Trophoblast cell (in vitro differentiated cells and primary cell): ENCODE data around the gene SDK2.

Source experiments
- DNase-seq, 2 donors: peaks; one replicate each; pipeline ENCODE4 v3.0.0-alpha.2; 2016
- H2AFZ ChIP-seq: 2 replicates; pipeline ENCODE4 v1.6.1; 2013; ENCODE audit warnings: low read length, moderate library complexity, mild to moderate bottlenecking; ENCODE audit not compliant: insufficient read depth, poor library complexity
- H2AK5ac ChIP-seq: 2 replicates; pipeline ENCODE4 v1.6.1; 2013; ENCODE audit warnings: mild to moderate bottlenecking, low read length
- H2BK120ac ChIP-seq: 2 replicates; pipeline ENCODE4 v1.6.1; 2013; ENCODE audit warnings: low read length, mild to moderate bottlenecking, moderate library complexity; ENCODE audit not compliant: insufficient read depth, poor library complexity
- H2BK12ac ChIP-seq: 2 replicates; pipeline ENCODE4 v1.6.1; 2013; ENCODE audit warnings: mild to moderate bottlenecking, low read length, moderate library complexity
- H2BK5ac ChIP-seq: 2 replicates; pipeline ENCODE4 v1.6.1; 2013; ENCODE audit warnings: low read length, low read depth, moderate library complexity, mild to moderate bottlenecking; ENCODE audit not compliant: poor library complexity
- H3K14ac ChIP-seq: 2 replicates; pipeline ENCODE4 v1.6.1; 2013; ENCODE audit warnings: mild to moderate bottlenecking, low read length
- H3K18ac ChIP-seq: 2 replicates; pipeline ENCODE4 v1.6.1; 2013; ENCODE audit warnings: mild to moderate bottlenecking, low read length
- H3K23ac ChIP-seq: 2 replicates; pipeline ENCODE4 v1.6.1; 2013; ENCODE audit warnings: low read length
- H3K27ac ChIP-seq: 2 replicates; pipeline ENCODE4 v1.5.1; 2013; ENCODE audit warnings: low read depth, mild to moderate bottlenecking, inconsistent platforms, low read length, moderate library complexity
- H3K27me3 ChIP-seq: 2 replicates; pipeline ENCODE4 v1.6.1; 2013; ENCODE audit warnings: inconsistent platforms, mild to moderate bottlenecking, low read length, moderate library complexity; ENCODE audit not compliant: insufficient read depth
- H3K36me3 ChIP-seq, 2 experiments: 1 replicate in 1 of 2; 2 replicates in 1 of 2; pipeline ENCODE4 v1.6.1; 2013; ENCODE audit warnings: low read length in 2 of 2, mild to moderate bottlenecking in 2 of 2, moderate library complexity in 1 of 2; ENCODE audit not compliant: insufficient read depth in 2 of 2, control insufficient read depth in 1 of 2
- H3K4ac ChIP-seq: 2 replicates; pipeline ENCODE4 v1.6.1; 2013; ENCODE audit warnings: low read depth, mild to moderate bottlenecking, low read length, moderate library complexity
- H3K4me1 ChIP-seq, 2 experiments: 1 replicate in 1 of 2; 2 replicates in 1 of 2; pipeline ENCODE4 v1.6.1; 2013; ENCODE audit warnings: low read length in 2 of 2, mild to moderate bottlenecking in 2 of 2, moderate library complexity in 1 of 2; ENCODE audit not compliant: insufficient read depth in 2 of 2, control insufficient read depth in 1 of 2
- H3K4me2 ChIP-seq: 2 replicates; pipeline ENCODE4 v1.6.1; 2013; ENCODE audit warnings: inconsistent platforms, mild to moderate bottlenecking, low read length, moderate library complexity
- H3K4me3 ChIP-seq: 2 replicates; pipeline ENCODE4 v1.5.1; 2013; ENCODE audit warnings: mild to moderate bottlenecking, low read depth, low read length, inconsistent platforms
- H3K79me1 ChIP-seq: one replicate; pipeline ENCODE4 v1.6.1; 2013; ENCODE audit warnings: low read length
- H3K79me2 ChIP-seq: 2 replicates; pipeline ENCODE4 v1.6.1; 2013; ENCODE audit warnings: low read length, mild to moderate bottlenecking; ENCODE audit not compliant: control insufficient read depth, insufficient read depth, poor library complexity
- H3K9ac ChIP-seq: 2 replicates; pipeline ENCODE4 v1.6.1; 2013; ENCODE audit warnings: mild to moderate bottlenecking, low read length
- H3K9me3 ChIP-seq: 2 replicates; pipeline ENCODE4 v1.6.1; 2013; ENCODE audit warnings: low read depth, mild to moderate bottlenecking, control low read depth, inconsistent platforms, low read length; ENCODE audit not compliant: insufficient read depth
- H4K12ac ChIP-seq: 2 replicates; pipeline ENCODE4 v1.6.1; 2013; ENCODE audit warnings: low read depth, mild to moderate bottlenecking, low read length, moderate library complexity
- H4K8ac ChIP-seq: 2 replicates; pipeline ENCODE4 v1.6.1; 2013; ENCODE audit warnings: low read depth, mild to moderate bottlenecking, low read length, moderate library complexity
- H4K91ac ChIP-seq: one replicate; pipeline ENCODE4 v1.6.1; 2013; ENCODE audit warnings: low read depth, mild to moderate bottlenecking, low read length, moderate library complexity
- WGBS: extraction: QIAGEN DNeasy Blood & Tissue Kit; methylation state at CpG from one replicate; pipeline ENCODE4 v1.1.7; 2013; ENCODE audit warnings: missing lambda C conversion rate; ENCODE audit not compliant: insufficient read length, insufficient coverage; ENCODE audit errors: extremely low coverage; 5-methylcytosine and 5-hydroxymethylcytosine counted together

SDK2 gene

DNA sequence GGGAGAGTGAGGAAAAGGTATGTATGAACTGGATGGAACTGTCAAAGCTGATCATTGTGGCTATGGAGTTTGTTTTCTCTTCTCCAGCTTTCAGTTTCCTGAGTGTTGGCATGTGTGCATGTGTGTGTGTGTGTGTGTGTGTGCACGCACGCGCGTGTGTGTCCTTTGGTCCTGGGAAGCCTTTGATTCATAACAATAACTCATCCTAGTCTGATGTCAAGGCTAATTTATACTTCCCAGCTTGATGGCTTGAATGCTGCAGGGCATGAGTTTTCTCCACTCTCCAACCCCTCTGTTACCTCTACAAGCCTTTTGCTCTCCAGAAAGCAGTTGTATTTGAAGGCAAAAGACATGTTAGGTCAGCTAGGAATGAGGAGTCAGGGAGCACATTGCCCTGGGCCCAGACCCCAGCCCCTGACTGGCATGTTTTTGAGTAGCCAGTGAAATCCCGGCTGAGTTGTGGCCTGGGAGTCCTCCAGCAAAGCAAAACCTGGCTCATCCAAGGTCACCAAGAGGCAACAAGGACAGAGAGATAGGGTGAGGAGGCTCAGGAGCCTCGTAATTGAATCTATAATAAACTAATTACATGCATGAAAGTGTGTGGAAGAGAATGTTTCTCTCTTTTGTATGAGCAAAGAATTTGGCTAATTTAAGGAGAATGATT lies 323.5 kb downstream of the SDK2 start:
- H4K8ac ChIP-seq: no peak overlapping the region
- no peak overlapping the region for H2BK5ac ChIP-seq
- no peak overlapping the region for H2AK5ac ChIP-seq
- H3K9ac ChIP-seq: no peak overlapping the region
- no peaks in the 10 kb centered on the region for H3K27me3 ChIP-seq
- no peak overlapping the region for H3K14ac ChIP-seq
- H2AFZ ChIP-seq: no peak overlapping the region
- H3K79me2 ChIP-seq: no peaks in the 10 kb centered on the region
- H3K4me2 ChIP-seq: no peak overlapping the region
- no peak overlapping the region for H3K4ac ChIP-seq
- WGBS: no CpG with 5 or more reads among the region's 6 CpGs
- peaks cover 8 to 15% of the 10 kb centered on the region in 2 experiments for H3K4me1 ChIP-seq
- no peak overlapping the region for H3K18ac ChIP-seq
- no peak overlapping the region for H3K4me3 ChIP-seq
- H4K12ac ChIP-seq: no peak overlapping the region
- H3K36me3 ChIP-seq: no peaks in the 10 kb centered on the region
- no peak overlapping the region for H4K91ac ChIP-seq
- no peaks in the 10 kb centered on the region for H3K9me3 ChIP-seq
- no peak overlapping the region for H2BK120ac ChIP-seq
- H3K79me1 ChIP-seq: no peaks in the 10 kb centered on the region
- H3K23ac ChIP-seq: no peak overlapping the region
- H3K27ac ChIP-seq: no peak overlapping the region
- DNase-seq: no peak
- H2BK12ac ChIP-seq: no peak overlapping the region

DNA sequence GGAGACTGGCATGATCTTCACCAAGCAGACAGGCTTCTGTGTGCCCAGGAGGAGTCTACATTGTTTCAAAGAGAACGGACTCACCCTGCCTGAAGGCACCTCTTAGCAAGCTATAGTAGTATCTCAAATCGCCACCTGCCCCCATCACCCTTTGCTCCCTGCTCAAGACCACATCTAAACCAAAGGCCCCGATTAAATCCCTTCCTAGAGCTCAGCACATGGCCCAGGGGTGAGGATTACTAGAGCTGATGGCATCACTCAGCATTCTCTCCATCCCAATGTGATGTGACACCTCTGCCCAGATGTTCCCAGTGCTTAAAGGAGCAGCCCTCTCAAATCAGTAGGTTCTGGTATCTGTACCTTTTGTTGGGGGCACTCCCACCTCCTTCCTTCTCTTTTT lies 324.5 kb downstream of the SDK2 start:
- H2BK12ac ChIP-seq: no peak overlapping the region
- peaks cover 8 to 15% of the 10 kb centered on the region in 2 experiments for H3K4me1 ChIP-seq
- H3K79me2 ChIP-seq: no peaks in the 10 kb centered on the region
- H3K27me3 ChIP-seq: no peaks in the 10 kb centered on the region
- no peak overlapping the region for H3K4me2 ChIP-seq
- H3K18ac ChIP-seq: no peak overlapping the region
- H2BK5ac ChIP-seq: no peak overlapping the region
- H2AFZ ChIP-seq: no peak overlapping the region
- no peaks in the 10 kb centered on the region for H3K36me3 ChIP-seq
- no peaks in the 10 kb centered on the region for H3K79me1 ChIP-seq
- no peak overlapping the region for H2AK5ac ChIP-seq
- no peak overlapping the region for H3K4ac ChIP-seq
- no peak overlapping the region for H3K4me3 ChIP-seq
- H2BK120ac ChIP-seq: no peak overlapping the region
- no peak overlapping the region for H4K91ac ChIP-seq
- H3K23ac ChIP-seq: no peak overlapping the region
- DNase-seq: peak; percentile 82 to 84
- H4K8ac ChIP-seq: no peak overlapping the region
- no peak overlapping the region for H3K14ac ChIP-seq
- no peaks in the 10 kb centered on the region for H3K9me3 ChIP-seq
- no peak overlapping the region for H3K27ac ChIP-seq
- no peak overlapping the region for H3K9ac ChIP-seq
- no CpG with 5 or more reads among the region's 3 CpGs for WGBS
- H4K12ac ChIP-seq: no peak overlapping the region

GRCh38 chr17:73318836-73319235 lies 325.4 kb downstream of the SDK2 start:
- no peak overlapping the region for H4K12ac ChIP-seq
- H2AFZ ChIP-seq: no peak overlapping the region
- no peaks in the 10 kb centered on the region for H3K36me3 ChIP-seq
- no peak for DNase-seq
- no peak overlapping the region for H3K18ac ChIP-seq
- no peak overlapping the region for H3K4me3 ChIP-seq
- no peak overlapping the region for H3K14ac ChIP-seq
- H3K79me2 ChIP-seq: no peaks in the 10 kb centered on the region
- H2BK12ac ChIP-seq: no peak overlapping the region
- H3K4ac ChIP-seq: no peak overlapping the region
- H4K91ac ChIP-seq: no peak overlapping the region
- H2AK5ac ChIP-seq: no peak overlapping the region
- no peak overlapping the region for H3K23ac ChIP-seq
- no peaks in the 10 kb centered on the region for H3K9me3 ChIP-seq
- no peak overlapping the region for H3K4me2 ChIP-seq
- no CpG with 5 or more reads among the region's 5 CpGs for WGBS
- no peak overlapping the region for H3K27ac ChIP-seq
- H4K8ac ChIP-seq: no peak overlapping the region
- H3K79me1 ChIP-seq: no peaks in the 10 kb centered on the region
- no peak overlapping the region for H3K9ac ChIP-seq
- H3K27me3 ChIP-seq: no peaks in the 10 kb centered on the region
- no peak overlapping the region for H2BK5ac ChIP-seq
- peaks cover 3 to 11% of the 10 kb centered on the region in 2 experiments for H3K4me1 ChIP-seq
- H2BK120ac ChIP-seq: no peak overlapping the region

DNA sequence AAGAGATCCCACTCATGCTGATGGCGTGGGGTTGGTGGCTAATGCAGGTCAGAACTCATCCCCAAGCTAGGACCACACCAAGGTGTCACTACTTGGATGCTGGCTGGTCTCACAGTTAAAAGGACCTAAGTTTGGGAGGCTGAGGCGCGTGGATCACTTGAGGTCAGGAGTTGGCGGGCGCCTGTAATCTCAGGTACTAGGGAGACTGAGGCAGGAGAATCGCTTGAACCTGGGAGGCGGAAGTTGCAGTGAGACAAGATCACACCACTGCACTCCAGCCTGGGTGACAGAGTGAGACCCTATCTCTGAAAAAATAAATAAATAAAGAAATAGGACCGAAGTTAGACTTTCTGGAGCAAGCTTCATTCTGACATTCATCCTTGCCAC lies 325.8 kb downstream of the SDK2 start:
- Histone ChIP-seq H2AK5ac (no peak overlapping the region), H3K4me2 (no peak overlapping the region)
- no CpG with 5 or more reads among the region's 8 CpGs for WGBS

More for the DNA sequence above, 325.8 kb downstream of the SDK2 start:
- no peaks in the 10 kb centered on the region for H3K36me3 ChIP-seq
- no peak overlapping the region for H3K4ac ChIP-seq
- H3K23ac ChIP-seq: no peak overlapping the region
- no peak overlapping the region for H2BK120ac ChIP-seq
- H4K8ac ChIP-seq: no peak overlapping the region
- H3K9me3 ChIP-seq: no peaks in the 10 kb centered on the region
- H2BK12ac ChIP-seq: no peak overlapping the region
- H2BK5ac ChIP-seq: no peak overlapping the region
- no peak overlapping the region for H3K27ac ChIP-seq
- no peak overlapping the region for H3K9ac ChIP-seq
- no peak overlapping the region for H4K91ac ChIP-seq
- DNase-seq: no peak
- H2AFZ ChIP-seq: no peak overlapping the region
- H3K4me3 ChIP-seq: no peak overlapping the region
- H3K79me1 ChIP-seq: no peaks in the 10 kb centered on the region
- H3K14ac ChIP-seq: no peak overlapping the region
- H3K4me1 ChIP-seq: peaks cover 0 to 7% of the 10 kb centered on the region in 2 experiments
- H3K27me3 ChIP-seq: no peaks in the 10 kb centered on the region
- no peak overlapping the region for H4K12ac ChIP-seq
- H3K79me2 ChIP-seq: no peaks in the 10 kb centered on the region
- H3K18ac ChIP-seq: no peak overlapping the region
